Endodermal cell (in vitro differentiated cells): ENCODE results near the gene SHMT1. TPM values are rescaled to one million over a fixed set of nuclear protein-coding genes. Genes with fewer than 3 reads are reported as not detected.

Experiments used
- DNase-seq: peaks from one replicate; pipeline ENCODE4 v3.0.0-alpha.2; 2017
- H3K27ac ChIP-seq: 2 replicates; pipeline ENCODE4 v1.5.1; 2013; ENCODE audit warnings: mild to moderate bottlenecking, low read depth, low read length, moderate library complexity
- H3K27me3 ChIP-seq: 2 replicates; pipeline ENCODE4 v1.6.1; 2013; ENCODE audit warnings: mild to moderate bottlenecking, low read length, moderate library complexity; ENCODE audit not compliant: insufficient read depth, control insufficient read depth, poor library complexity, severe bottlenecking
- H3K36me3 ChIP-seq: 2 replicates; pipeline ENCODE4 v1.7.0; 2013; ENCODE audit warnings: mild to moderate bottlenecking, low read length, moderate library complexity; ENCODE audit not compliant: control insufficient read depth, insufficient read depth
- H3K4me1 ChIP-seq: one replicate; pipeline ENCODE4 v1.7.0; 2013; ENCODE audit warnings: low read length; ENCODE audit not compliant: control insufficient read depth, insufficient read depth
- H3K4me3 ChIP-seq: 2 replicates; pipeline ENCODE4 v1.5.1; 2013; ENCODE audit warnings: mild to moderate bottlenecking, low read length, moderate library complexity
- H3K9ac ChIP-seq: 2 replicates; pipeline ENCODE4 v1.6.1; 2013; ENCODE audit warnings: mild to moderate bottlenecking, low read length, moderate library complexity; ENCODE audit not compliant: poor library complexity, severe bottlenecking; ENCODE audit errors: extremely low read depth
- H3K9me3 ChIP-seq: 2 replicates; pipeline ENCODE4 v1.6.1; 2013; ENCODE audit warnings: mild to moderate bottlenecking, low read length, moderate library complexity; ENCODE audit not compliant: control insufficient read depth
- H3K27ac Mint-ChIP-seq: 2 replicates; pipeline ENCODE4 v1.8.0; 2020; ENCODE audit warnings: mixed read lengths
- H3K27me3 Mint-ChIP-seq: 2 replicates; pipeline ENCODE4 v1.8.0; 2021; ENCODE audit warnings: mild to moderate bottlenecking, mixed read lengths; ENCODE audit not compliant: insufficient read depth
- H3K36me3 Mint-ChIP-seq: 2 replicates; pipeline ENCODE4 v1.8.0; 2020; ENCODE audit warnings: low read depth, mixed read lengths
- H3K4me1 Mint-ChIP-seq: 2 replicates; pipeline ENCODE4 v1.8.0; 2020; ENCODE audit warnings: mixed read lengths
- H3K4me3 Mint-ChIP-seq: 2 replicates; pipeline ENCODE4 v1.8.0; 2020; ENCODE audit warnings: mild to moderate bottlenecking, moderate library complexity, mixed read lengths
- H3K9me3 Mint-ChIP-seq: 2 replicates; pipeline ENCODE4 v1.8.0; 2020; ENCODE audit warnings: mild to moderate bottlenecking, mixed read lengths
- CTCF ChIP-seq: fragments of 200-600 bp; sonication (generic); conservative IDR thresholded peaks from 2 replicates; pipeline ENCODE4 v1.5.0; 2021; ENCODE audit warnings: antibody characterized with exemption, mild to moderate bottlenecking
- WGBS, 2 experiments: methylation state at CpG; one replicate each; pipeline versions ENCODE4 v1.1.5 to v1.1.7; 2013; ENCODE audit warnings: missing lambda C conversion rate in 2 of 2, mixed read lengths in 1 of 2; ENCODE audit not compliant: insufficient coverage in 1 of 2, insufficient read length in 1 of 2; 5-methylcytosine and 5-hydroxymethylcytosine counted together
- total RNA-seq, 2 donors: library from RNA; stranded (reverse); fragmentation: NEBNext Ultra II Directional in 1 of 2; extraction: Animal tissue kit (Norgen Biotek cat#: 25700) in 1 of 2; gene quantifications; 2 replicates in 1 of 2; 3 replicates in 1 of 2; pipeline ENCODE4 v1.2.1, GENCODE V29; 2021

The SHMT1 gene
- total RNA-seq, 2 donors from 2014 or later: 38.5 to 40.9 TPM

GRCh38 chr17:18315961-18316360 lies 47.4 kb downstream of the SHMT1 start:
- H3K36me3 Mint-ChIP-seq: peaks cover 39% of the 10 kb centered on the region
- Histone ChIP-seq H3K9me3 (no peaks in the 10 kb centered on the region), H3K36me3 (peaks cover 40% of the 10 kb centered on the region), H3K27ac (no peak overlapping the region), H3K9ac (peak overlapping the region; percentile 97), H3K27me3 (no peaks in the 10 kb centered on the region), H3K4me1 (peaks cover 17% of the 10 kb centered on the region), H3K4me3 (peak overlapping the region; percentile 96)
- H3K4me1 Mint-ChIP-seq: peaks cover 48% of the 10 kb centered on the region
- H3K27me3 Mint-ChIP-seq: no peaks in the 10 kb centered on the region
- no peak for DNase-seq
- peak overlapping the region; percentile 88 for H3K4me3 Mint-ChIP-seq
- H3K27ac Mint-ChIP-seq: peak overlapping the region; percentile 98
- no peak for TF ChIP-seq CTCF
- H3K9me3 Mint-ChIP-seq: no peaks in the 10 kb centered on the region
- 54 to 79% methylated on average over 6 to 11 of the region's 11 CpGs for WGBS, 2 experiments

- Mint-ChIP-seq H3K27ac (peak overlapping the region; percentile 98), H3K36me3 (peaks cover 41% of the 10 kb centered on the region), H3K9me3 (no peaks in the 10 kb centered on the region), H3K4me1 (peaks cover 48% of the 10 kb centered on the region), H3K27me3 (no peaks in the 10 kb centered on the region), H3K4me3 (peak overlapping the region; percentile 88)
- peaks cover 42% of the 10 kb centered on the region for H3K36me3 ChIP-seq
- H3K9ac ChIP-seq: peak overlapping the region; percentile 97
- H3K4me1 ChIP-seq: peaks cover 17% of the 10 kb centered on the region
- H3K27me3 ChIP-seq: no peaks in the 10 kb centered on the region
- WGBS, 2 experiments: 4 to 14% methylated on average over 10 to 18 of the region's 18 CpGs
- H3K4me3 ChIP-seq: peak overlapping the region; percentile 96
- no peak for DNase-seq
- H3K9me3 ChIP-seq: no peaks in the 10 kb centered on the region
- H3K27ac ChIP-seq: peak overlapping the region; percentile 89
- no peak for TF ChIP-seq CTCF
Observed at GRCh38 chr17:18315562-18315922, 47.8 kb downstream of the SHMT1 start.

DNA sequence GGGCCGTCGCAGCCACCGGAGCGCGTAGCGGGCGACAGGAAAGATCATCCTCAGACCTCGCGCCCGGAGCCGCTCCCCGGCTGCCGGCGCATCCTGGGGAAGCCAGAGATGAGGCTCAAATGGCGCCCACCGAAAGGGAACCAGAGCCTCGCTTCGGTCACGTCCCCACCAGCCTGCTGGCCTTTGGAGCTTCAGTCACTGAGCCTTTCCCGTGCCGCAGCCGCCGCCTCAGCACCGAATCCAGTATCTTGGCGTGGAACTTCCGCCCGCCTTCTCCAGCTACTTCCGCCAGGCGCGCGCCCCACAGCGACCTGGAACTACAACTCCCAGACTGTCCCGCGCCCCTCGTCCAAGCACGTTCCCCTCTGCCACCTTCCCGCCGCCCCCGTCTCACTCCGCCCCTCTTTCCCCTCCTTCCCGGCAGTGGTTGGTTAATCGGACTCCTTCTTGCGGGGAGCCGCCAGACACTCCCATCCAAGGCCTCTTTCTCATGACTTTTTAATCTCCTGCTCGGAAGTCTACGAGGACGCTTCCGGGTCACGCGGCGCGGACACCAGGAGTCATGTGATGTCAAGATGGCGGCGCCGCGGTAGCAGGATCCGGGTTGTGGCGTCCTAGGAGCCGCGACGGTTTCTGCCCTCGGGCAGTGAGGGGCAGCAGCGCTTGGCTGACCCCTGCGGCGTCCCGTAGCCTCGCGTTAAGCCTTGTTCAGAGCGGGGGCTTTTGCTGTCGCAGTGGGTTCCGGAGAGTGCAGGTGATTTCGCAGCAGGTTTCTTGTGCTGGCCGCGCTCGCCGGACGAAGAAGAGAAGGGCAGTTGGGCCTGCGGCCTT lies 48.4 kb downstream of the SHMT1 start, which contains the start of the genes SMCR8 and TOP3A:
Gene SMCR8 (plus strand): TSS at position 563 of the 831 bp plus-strand sequence. CDS start 497 bp downstream, outside the sequence.
Gene TOP3A (minus strand): TSS at position 264 of the 831 bp plus-strand sequence. CDS start 216 bp downstream, at position 48.
- WGBS, 2 experiments: 0% methylated on average over 53 to 78 of the region's 78 CpGs
- Histone ChIP-seq H3K36me3 (peaks cover 48% of the 10 kb centered on the region), H3K4me1 (peaks cover 17% of the 10 kb centered on the region), H3K9ac (peak within 1 kb of the TSS; percentile 97), H3K27me3 (no peaks in the 10 kb centered on the region), H3K4me3 (peak within 1 kb of the TSS; percentile 96), H3K27ac (peak within 1 kb of the TSS; percentile 89), H3K9me3 (no peaks in the 10 kb centered on the region)
- no peaks in the 10 kb centered on the region for H3K9me3 Mint-ChIP-seq
- peaks cover 48% of the 10 kb centered on the region for H3K4me1 Mint-ChIP-seq
- peaks cover 41% of the 10 kb centered on the region for H3K36me3 Mint-ChIP-seq
- no peak for TF ChIP-seq CTCF
- no peaks in the 10 kb centered on the region for H3K27me3 Mint-ChIP-seq
- peak within 1 kb of the TSS; percentile 98 for H3K27ac Mint-ChIP-seq
- DNase-seq: peak; percentile 100
- H3K4me3 Mint-ChIP-seq: peak within 1 kb of the TSS; percentile 88
